Hepatocyte (in vitro differentiated cells): ENCODE data around the gene MCF2L. TPM values are rescaled to one million over a fixed set of nuclear protein-coding genes. Genes with fewer than 3 reads are reported as not detected.

ENCODE experiments used
- DNase-seq: peaks from one replicate; pipeline ENCODE4 v3.0.0-alpha.2; 2016; ENCODE audit warnings: low spot score
- H2AFZ ChIP-seq: fragments of 200-600 bp; sonication (generic); 2 replicates; pipeline ENCODE4 v1.6.0; 2016; ENCODE audit warnings: antibody characterized with exemption, mild to moderate bottlenecking
- H3K27ac ChIP-seq: fragments of 200-600 bp; sonication (generic); 2 replicates; pipeline ENCODE4 v1.5.1; 2016; ENCODE audit warnings: mild to moderate bottlenecking
- H3K27me3 ChIP-seq: fragments of 200-600 bp; sonication (generic); 2 replicates; pipeline ENCODE4 v1.6.1; 2016
- H3K36me3 ChIP-seq: fragments of 200-600 bp; sonication (generic); replicated peaks from 2 replicates; pipeline ENCODE4 v1.5.1; 2016; ENCODE audit warnings: low read depth; ENCODE audit not compliant: insufficient read depth
- H3K4me1 ChIP-seq: fragments of 200-600 bp; sonication (generic); 2 replicates; pipeline ENCODE4 v1.5.1; 2016; ENCODE audit warnings: mild to moderate bottlenecking, moderate library complexity; ENCODE audit not compliant: insufficient read depth
- H3K4me2 ChIP-seq: fragments of 200-600 bp; sonication (generic); 2 replicates; pipeline ENCODE4 v1.6.0; 2016
- H3K4me3 ChIP-seq: fragments of 200-600 bp; sonication (generic); 2 replicates; pipeline ENCODE4 v1.5.1; 2016; ENCODE audit warnings: mild to moderate bottlenecking
- H3K79me2 ChIP-seq: fragments of 200-600 bp; sonication (generic); 2 replicates; pipeline ENCODE4 v1.6.0; 2017; ENCODE audit warnings: mild to moderate bottlenecking
- H3K9me2 ChIP-seq: fragments of 200-600 bp; sonication (generic); replicated peaks from 2 replicates; pipeline ENCODE4 v1.6.0; 2017; ENCODE audit warnings: mild to moderate bottlenecking; ENCODE audit not compliant: insufficient read depth
- H3K9me3 ChIP-seq: fragments of 200-600 bp; sonication (generic); 2 replicates; pipeline ENCODE4 v1.5.1; 2016; ENCODE audit warnings: low read depth, mild to moderate bottlenecking
- H4K20me1 ChIP-seq: fragments of 200-600 bp; sonication (generic); 2 replicates; pipeline ENCODE4 v1.6.0; 2016; ENCODE audit warnings: mild to moderate bottlenecking; ENCODE audit not compliant: insufficient read depth, poor library complexity, severe bottlenecking
- EZH2 ChIP-seq: fragments of 200-600 bp; sonication (generic); IDR thresholded peaks from 2 replicates; pipeline ENCODE4 v1.6.1; 2016; ENCODE audit warnings: antibody characterized with exemption, mild to moderate bottlenecking, borderline replicate concordance
- EZH2phosphoT487 ChIP-seq: fragments of 200-600 bp; sonication (generic); IDR thresholded peaks from one replicate; pipeline ENCODE4 v1.6.1; 2018; ENCODE audit warnings: antibody characterized with exemption, mild to moderate bottlenecking, low read depth, moderate library complexity; ENCODE audit not compliant: unreplicated experiment, severe bottlenecking
- WGBS: methylation state at CpG from one replicate; pipeline ENCODE4 v1.1.6; 2016; ENCODE audit warnings: low lambda C conversion rate; ENCODE audit errors: missing lambda C conversion rate; 5-methylcytosine and 5-hydroxymethylcytosine counted together
- polyA plus RNA-seq: library from polyadenylated mRNA; unstranded; fragments of >200 nt; fragmentation: Nextera tagmentation; extraction: Ambion mirVana; gene quantifications from 2 replicates; pipeline ENCODE4 v1.2.1, GENCODE V29; 2016
- total RNA-seq: library from RNA; depleted of rRNA; stranded (reverse); fragments of >200 nt; gene quantifications from 2 replicates; pipeline ENCODE4 v1.2.3, GENCODE V29; 2014
- TF ChIP-seq, protein P1 (sequence below): fragments of 200-600 bp; sonication (generic); IDR thresholded peaks from 2 replicates; pipeline ENCODE4 v1.5.1; 2016; ENCODE audit warnings: antibody characterized with exemption, mild to moderate bottlenecking; ENCODE audit not compliant: poor library complexity

The MCF2L gene
- total and polyA plus RNA-seq, 2 experiments from 2014 or later = 11.1 to 22.4 TPM

GRCh38 chr13:113145911-113146598 lies 177.0 kb downstream of the MCF2L start:
- TF ChIP-seq EZH2phosphoT487 (no peak), EZH2 (no peak)
- TF ChIP-seq, protein P1, sequence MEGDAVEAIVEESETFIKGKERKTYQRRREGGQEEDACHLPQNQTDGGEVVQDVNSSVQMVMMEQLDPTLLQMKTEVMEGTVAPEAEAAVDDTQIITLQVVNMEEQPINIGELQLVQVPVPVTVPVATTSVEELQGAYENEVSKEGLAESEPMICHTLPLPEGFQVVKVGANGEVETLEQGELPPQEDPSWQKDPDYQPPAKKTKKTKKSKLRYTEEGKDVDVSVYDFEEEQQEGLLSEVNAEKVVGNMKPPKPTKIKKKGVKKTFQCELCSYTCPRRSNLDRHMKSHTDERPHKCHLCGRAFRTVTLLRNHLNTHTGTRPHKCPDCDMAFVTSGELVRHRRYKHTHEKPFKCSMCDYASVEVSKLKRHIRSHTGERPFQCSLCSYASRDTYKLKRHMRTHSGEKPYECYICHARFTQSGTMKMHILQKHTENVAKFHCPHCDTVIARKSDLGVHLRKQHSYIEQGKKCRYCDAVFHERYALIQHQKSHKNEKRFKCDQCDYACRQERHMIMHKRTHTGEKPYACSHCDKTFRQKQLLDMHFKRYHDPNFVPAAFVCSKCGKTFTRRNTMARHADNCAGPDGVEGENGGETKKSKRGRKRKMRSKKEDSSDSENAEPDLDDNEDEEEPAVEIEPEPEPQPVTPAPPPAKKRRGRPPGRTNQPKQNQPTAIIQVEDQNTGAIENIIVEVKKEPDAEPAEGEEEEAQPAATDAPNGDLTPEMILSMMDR = no peak
- Histone ChIP-seq H3K27me3 (no peaks in the 10 kb centered on the region), H3K4me2 (no peak overlapping the region), H3K79me2 (no peaks in the 10 kb centered on the region), H3K9me3 (no peaks in the 10 kb centered on the region), H3K27ac (no peak overlapping the region), H3K4me1 (no peaks in the 10 kb centered on the region), H3K36me3 (no peaks in the 10 kb centered on the region), H3K9me2 (no peaks in the 10 kb centered on the region), H4K20me1 (no peaks in the 10 kb centered on the region), H2AFZ (no peak overlapping the region), H3K4me3 (no peak overlapping the region)
- 92% methylated on average over 14 of the region's 15 CpGs for WGBS
- no peak for DNase-seq

GRCh38 chr13:113146750-113147149 lies 177.7 kb downstream of the MCF2L start:
- Histone ChIP-seq H3K36me3 (no peaks in the 10 kb centered on the region), H2AFZ (no peak overlapping the region), H3K9me2 (no peaks in the 10 kb centered on the region), H4K20me1 (no peaks in the 10 kb centered on the region), H3K27me3 (no peaks in the 10 kb centered on the region), H3K27ac (no peak overlapping the region), H3K4me3 (no peak overlapping the region), H3K4me2 (no peak overlapping the region), H3K4me1 (peaks cover under 1% of the 10 kb centered on the region), H3K9me3 (no peaks in the 10 kb centered on the region), H3K79me2 (no peaks in the 10 kb centered on the region)
- no peak for DNase-seq
- no peak for TF ChIP-seq EZH2phosphoT487
- 92% methylated on average over 9 of the region's 9 CpGs for WGBS

- H3K36me3 ChIP-seq = no peaks in the 10 kb centered on the region
- H3K9me3 ChIP-seq = no peaks in the 10 kb centered on the region
Measured at GRCh38 chr13:113147206-113147605, 178.2 kb downstream of the MCF2L start.

GRCh38 chr13:113148407-113148806 lies 179.4 kb downstream of the MCF2L start:
- TF ChIP-seq, protein P1 = no peak
- no peak for TF ChIP-seq EZH2phosphoT487
- TF ChIP-seq EZH2 = no peak

More at GRCh38 chr13:113147206-113147605, 178.2 kb downstream of the MCF2L start:
- Histone ChIP-seq H4K20me1 (no peaks in the 10 kb centered on the region), H3K9me2 (no peaks in the 10 kb centered on the region), H2AFZ (no peak overlapping the region), H3K4me2 (no peak overlapping the region), H3K4me1 (peaks cover 5% of the 10 kb centered on the region), H3K27me3 (no peaks in the 10 kb centered on the region), H3K79me2 (no peaks in the 10 kb centered on the region), H3K4me3 (no peak overlapping the region), H3K27ac (no peak overlapping the region)
- no peak for TF ChIP-seq EZH2phosphoT487
- no peak for TF ChIP-seq EZH2
- TF ChIP-seq, protein P1 = no peak
- no peak for DNase-seq
- 88% methylated on average over 8 of the region's 8 CpGs for WGBS

More at GRCh38 chr13:113148407-113148806, 179.4 kb downstream of the MCF2L start:
- Histone ChIP-seq H3K4me2 (no peak overlapping the region), H3K36me3 (no peaks in the 10 kb centered on the region), H3K9me2 (no peaks in the 10 kb centered on the region), H3K4me1 (peaks cover 10% of the 10 kb centered on the region), H3K4me3 (no peak overlapping the region), H3K9me3 (no peaks in the 10 kb centered on the region), H3K27me3 (no peaks in the 10 kb centered on the region), H4K20me1 (no peaks in the 10 kb centered on the region), H3K79me2 (no peaks in the 10 kb centered on the region), H3K27ac (no peak overlapping the region), H2AFZ (no peak overlapping the region)
- WGBS = 96% methylated on average over 13 of the region's 13 CpGs
- DNase-seq = no peak
